ENCODE measurements around the gene GALNT8. TPM values are rescaled to one million over a fixed set of nuclear protein-coding genes. Genes with fewer than 3 reads are reported as not detected.

Gene GALNT8
- total RNA-seq, 1 experiment from 2014 or later = not detected

- no peak for TF ChIP-seq ZBTB33 (IDR thresholded peaks at IDR 0.05; ENCODE audit: extremely low read depth, insufficient replicate concordance, low read length)
- no peak for TF ChIP-seq JUND (IDR thresholded peaks at IDR 0.05)
These were observed 15.9 kb downstream of the GALNT8 start (continued) for GRCh38 chr12:4736091-4736490.

GRCh38 chr12:4738541-4738940 lies 18.3 kb downstream of the GALNT8 start:
- intact Hi-C loops (cut with micrococcal nuclease) = no loop called here
- no TSS peak for BruUV-seq (replicated peaks)
- H3K27me3 ChIP-seq (ENCODE audit: insufficient read depth, low read length) = peaks cover 46% of the 10 kb centered on the region

More at GRCh38 chr12:4738541-4738940, 18.3 kb downstream of the GALNT8 start:
- H4K20me1 ChIP-seq (ENCODE audit: insufficient read depth) = no peaks in the 10 kb centered on the region
- no peak overlapping the region for H3K9ac ChIP-seq (ENCODE audit: low read length)
- POLR2A ChIA-PET = no interaction called here
- no peaks in the 10 kb centered on the region for H3K36me3 ChIP-seq (ENCODE audit: control insufficient read depth in 1 of 2, insufficient read depth in 2 of 2, low read length in 2 of 2)
- H2AFZ ChIP-seq (ENCODE audit: low read depth, low read length, poor library complexity, severe bottlenecking) = no peak overlapping the region
- no peak overlapping the region for H3K27ac ChIP-seq (ENCODE audit: low read depth, low read length)
- CTCF ChIA-PET = no interaction called here
- no peak for TF ChIP-seq FOSL1 (IDR thresholded peaks at IDR 0.05; ENCODE audit: low read depth)
- no peak for TF ChIP-seq CTCF (IDR thresholded peaks at IDR 0.05 in 2 of 3, conservative IDR thresholded peaks at IDR 0.05 in 1 of 3; ENCODE audit: borderline replicate concordance in 1 of 3, insufficient read depth in 1 of 3, low read depth in 2 of 3, low read length in 2 of 3)
- TF ChIP-seq EGR1 (IDR thresholded peaks at IDR 0.05; ENCODE audit: low read depth) = no peak
- no peaks in the 10 kb centered on the region for H3K4me1 ChIP-seq (ENCODE audit: control insufficient read depth in 1 of 2, insufficient read depth in 2 of 2, low read length in 2 of 2)
- RAD21 ChIA-PET (ENCODE audit: low non-redundant PET in 1 of 2, low total read pairs in 2 of 2, uncharacterized antibody in 2 of 2, unreplicated experiment in 2 of 2) = no interaction called here
- H3K4me2 ChIP-seq (ENCODE audit: low read length) = no peak overlapping the region
- no peaks in the 10 kb centered on the region for H3K9me3 ChIP-seq (ENCODE audit: control insufficient read depth in 1 of 2, insufficient read depth in 1 of 2, low read depth in 1 of 2, low read length in 2 of 2)
- ATAC-seq (no peak), DNase-seq (ENCODE audit: low read depth, low spot score) (no peak)
- H3K4me3 ChIP-seq (replicated peaks in 1 of 2; ENCODE audit: low read depth in 1 of 2, low read length in 2 of 2) = no peak overlapping the region
- no peaks in the 10 kb centered on the region for H3K79me2 ChIP-seq (ENCODE audit: insufficient read depth, low read length)
- H3K9me2 ChIP-seq (ENCODE audit: insufficient read depth) = no peaks in the 10 kb centered on the region

Data from HCT116 (cell line).